Mammary epithelial cell (primary cell): ENCODE results near the gene PLCH1.

Experiments
- EZH2 ChIP-seq: IDR thresholded peaks from 2 replicates; pipeline ENCODE4 v1.6.1; 2012; ENCODE audit warnings: low read length, inconsistent platforms, borderline replicate concordance
- TF ChIP-seq, protein P1 (sequence below), 2 donors: IDR thresholded peaks in 1 of 2; conservative IDR thresholded peaks in 1 of 2; 2 replicates each; pipeline ENCODE4 v1.5.1; 2011 to 2012; ENCODE audit warnings: inconsistent platforms in 2 of 2, low read length in 2 of 2, mild to moderate bottlenecking in 2 of 2, control low read depth in 1 of 2, low read depth in 1 of 2; ENCODE audit not compliant: insufficient read depth in 1 of 2; ENCODE audit errors: extremely low read depth in 1 of 2

DNA sequence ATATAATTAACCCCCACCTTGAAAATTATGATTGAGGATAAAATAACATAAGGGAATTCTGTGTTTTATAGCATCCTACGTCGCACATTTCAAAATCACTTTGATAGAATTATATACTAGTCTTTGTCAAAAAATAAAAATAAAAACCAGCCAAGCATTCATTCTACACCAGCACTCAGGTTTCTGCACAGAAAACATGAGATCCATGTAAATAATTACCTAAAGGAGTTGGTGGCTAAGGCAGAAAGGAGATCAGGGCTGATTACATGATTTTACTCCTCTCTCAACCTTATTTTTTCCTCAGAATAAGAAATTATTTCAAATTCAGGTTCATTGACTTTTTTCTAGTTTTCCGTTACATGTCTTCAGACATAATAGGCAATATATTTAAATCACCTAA is 194.5 kb downstream of the PLCH1 start:
- TF ChIP-seq, protein P1, sequence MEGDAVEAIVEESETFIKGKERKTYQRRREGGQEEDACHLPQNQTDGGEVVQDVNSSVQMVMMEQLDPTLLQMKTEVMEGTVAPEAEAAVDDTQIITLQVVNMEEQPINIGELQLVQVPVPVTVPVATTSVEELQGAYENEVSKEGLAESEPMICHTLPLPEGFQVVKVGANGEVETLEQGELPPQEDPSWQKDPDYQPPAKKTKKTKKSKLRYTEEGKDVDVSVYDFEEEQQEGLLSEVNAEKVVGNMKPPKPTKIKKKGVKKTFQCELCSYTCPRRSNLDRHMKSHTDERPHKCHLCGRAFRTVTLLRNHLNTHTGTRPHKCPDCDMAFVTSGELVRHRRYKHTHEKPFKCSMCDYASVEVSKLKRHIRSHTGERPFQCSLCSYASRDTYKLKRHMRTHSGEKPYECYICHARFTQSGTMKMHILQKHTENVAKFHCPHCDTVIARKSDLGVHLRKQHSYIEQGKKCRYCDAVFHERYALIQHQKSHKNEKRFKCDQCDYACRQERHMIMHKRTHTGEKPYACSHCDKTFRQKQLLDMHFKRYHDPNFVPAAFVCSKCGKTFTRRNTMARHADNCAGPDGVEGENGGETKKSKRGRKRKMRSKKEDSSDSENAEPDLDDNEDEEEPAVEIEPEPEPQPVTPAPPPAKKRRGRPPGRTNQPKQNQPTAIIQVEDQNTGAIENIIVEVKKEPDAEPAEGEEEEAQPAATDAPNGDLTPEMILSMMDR (conservative IDR thresholded peaks at IDR 0.05 in 1 of 2, IDR thresholded peaks at IDR 0.05 in 1 of 2; ENCODE audit: extremely low read depth in 1 of 2, insufficient read depth in 1 of 2, low read depth in 1 of 2, low read length in 2 of 2): no peak
- no peak for TF ChIP-seq EZH2
